Fibroblast of the aortic adventitia (primary cell): Measurements from ENCODE around the gene MMP7. TPM values are rescaled to one million over a fixed set of nuclear protein-coding genes. Genes with fewer than 3 reads are reported as not detected.
A peak's percentile ranks its signal among the peaks of the same experiment; 100 is the strongest.

Experiments used
- DNase-seq: peaks from one replicate; pipeline ENCODE4 v3.0.0-alpha.2; 2010; ENCODE audit warnings: low read depth
- H3K4me3 ChIP-seq: 2 replicates; pipeline ENCODE4 v1.5.1; 2011; ENCODE audit warnings: low read depth, mild to moderate bottlenecking, control low read depth, low read length, moderate library complexity
- CTCF ChIP-seq: IDR thresholded peaks from 2 replicates; pipeline ENCODE4 v1.5.1; 2011; ENCODE audit warnings: mild to moderate bottlenecking, low read length, control low read depth, inconsistent platforms; ENCODE audit not compliant: insufficient read depth
- total RNA-seq: library from RNA; depleted of rRNA; stranded (reverse); fragments of >200 nt; gene quantifications from 2 replicates; pipeline ENCODE4 v1.2.3, GENCODE V29; 2012; ENCODE audit warnings: low replicate concordance

The MMP7 gene
- total RNA-seq, 1 donor = not detected

- no peak overlapping the region for H3K4me3 ChIP-seq
- no peak for DNase-seq
- no peak for TF ChIP-seq CTCF
These were observed 30.6 kb downstream of the MMP7 start for GRCh38 chr11:102499931-102500330.

- H3K4me3 ChIP-seq = no peak overlapping the region
- TF ChIP-seq CTCF = no peak
- no peak for DNase-seq
These were observed 31.4 kb downstream of the MMP7 start for GRCh38 chr11:102499151-102499550.

GRCh38 chr11:102497061-102497460 is 33.5 kb downstream of the MMP7 start:
- no peak for TF ChIP-seq CTCF
- no peak overlapping the region for H3K4me3 ChIP-seq
- peak; percentile 68 for DNase-seq

- no peak overlapping the region for H3K4me3 ChIP-seq
- DNase-seq = peak; percentile 94
- TF ChIP-seq CTCF = peak; percentile 61
These were observed 35.1 kb downstream of the MMP7 start for GRCh38 chr11:102495161-102496042.

GRCh38 chr11:102494216-102494615 is 36.3 kb downstream of the MMP7 start:
- TF ChIP-seq CTCF = no peak
- no peak overlapping the region for H3K4me3 ChIP-seq
- DNase-seq = peak; percentile 91

- no peak for DNase-seq
- H3K4me3 ChIP-seq = no peak overlapping the region
- no peak for TF ChIP-seq CTCF
These were observed 37.0 kb downstream of the MMP7 start for GRCh38 chr11:102493524-102493923.

- no peak overlapping the region for H3K4me3 ChIP-seq
- TF ChIP-seq CTCF = no peak
- DNase-seq = no peak
These were observed 38.6 kb downstream of the MMP7 start for GRCh38 chr11:102491969-102492368.
